ENCODE data around the gene JMJD8.
A peak's percentile ranks its signal among the peaks of the same experiment; 100 is the strongest.
"Not testable (repeated sequence)": the region's sequence is repeated elsewhere in the genome, so short reads cannot be mapped to it uniquely, and the experiment has no call there.

Gene JMJD8

GRCh38 chr16:719815-720446 is 35.8 kb upstream of the JMJD8 start:
- Histone ChIP-seq H3K27me3 (ENCODE audit: control insufficient read depth, insufficient read depth, low read length) (peaks cover 16% of the 10 kb centered on the region), H3K4me1 (ENCODE audit: control insufficient read depth, insufficient read depth, low read length) (peaks cover 40% of the 10 kb centered on the region), H3K4me3 (ENCODE audit: low read length) (peak overlapping the region; percentile 56), H3K9me3 (ENCODE audit: control insufficient read depth, low read length) (no peaks in the 10 kb centered on the region), H3K36me3 (ENCODE audit: control insufficient read depth, insufficient read depth, low read length) (no peaks in the 10 kb centered on the region), H3K9ac (ENCODE audit: low read length) (peak overlapping the region; percentile 76)

- Histone ChIP-seq H3K4me1 (ENCODE audit: control insufficient read depth, insufficient read depth, low read length) (peaks cover 44% of the 10 kb centered on the region), H3K27me3 (ENCODE audit: control insufficient read depth, insufficient read depth, low read length) (peaks cover 21% of the 10 kb centered on the region), H3K36me3 (ENCODE audit: control insufficient read depth, insufficient read depth, low read length) (no peaks in the 10 kb centered on the region), H3K4me3 (ENCODE audit: low read length) (no peak overlapping the region), H3K9me3 (ENCODE audit: control insufficient read depth, low read length) (no peaks in the 10 kb centered on the region), H3K9ac (ENCODE audit: low read length) (no peak overlapping the region)
These were observed 34.8 kb upstream of the JMJD8 start for GRCh38 chr16:718922-719321.

GRCh38 chr16:718389-718788 is 34.3 kb upstream of the JMJD8 start:
- Histone ChIP-seq H3K4me1 (ENCODE audit: control insufficient read depth, insufficient read depth, low read length) (peaks cover 44% of the 10 kb centered on the region), H3K4me3 (ENCODE audit: low read length) (no peak overlapping the region), H3K36me3 (ENCODE audit: control insufficient read depth, insufficient read depth, low read length) (no peaks in the 10 kb centered on the region), H3K27me3 (ENCODE audit: control insufficient read depth, insufficient read depth, low read length) (peaks cover 24% of the 10 kb centered on the region), H3K9ac (ENCODE audit: low read length) (no peak overlapping the region), H3K9me3 (ENCODE audit: control insufficient read depth, low read length) (no peaks in the 10 kb centered on the region)

- Histone ChIP-seq H3K36me3 (ENCODE audit: control insufficient read depth, insufficient read depth, low read length) (no peaks in the 10 kb centered on the region), H3K4me3 (ENCODE audit: low read length) (no peak overlapping the region), H3K27me3 (ENCODE audit: control insufficient read depth, insufficient read depth, low read length) (peaks cover 24% of the 10 kb centered on the region), H3K9ac (ENCODE audit: low read length) (no peak overlapping the region), H3K9me3 (ENCODE audit: control insufficient read depth, low read length) (no peaks in the 10 kb centered on the region), H3K4me1 (ENCODE audit: control insufficient read depth, insufficient read depth, low read length) (peaks cover 44% of the 10 kb centered on the region)
These were observed 33.5 kb upstream of the JMJD8 start for GRCh38 chr16:717450-718245.

- Histone ChIP-seq H3K9ac (ENCODE audit: low read length) (no peak overlapping the region), H3K4me3 (ENCODE audit: low read length) (no peak overlapping the region), H3K36me3 (ENCODE audit: control insufficient read depth, insufficient read depth, low read length) (no peaks in the 10 kb centered on the region), H3K27me3 (ENCODE audit: control insufficient read depth, insufficient read depth, low read length) (peaks cover 24% of the 10 kb centered on the region), H3K9me3 (ENCODE audit: control insufficient read depth, low read length) (no peaks in the 10 kb centered on the region), H3K4me1 (ENCODE audit: control insufficient read depth, insufficient read depth, low read length) (peaks cover 42% of the 10 kb centered on the region)
These were observed 32.7 kb upstream of the JMJD8 start for GRCh38 chr16:716768-717325.

GRCh38 chr16:716200-716568 is 32.0 kb upstream of the JMJD8 start:
- Histone ChIP-seq H3K9me3 (ENCODE audit: control insufficient read depth, low read length) (no peaks in the 10 kb centered on the region), H3K4me1 (ENCODE audit: control insufficient read depth, insufficient read depth, low read length) (peaks cover 37% of the 10 kb centered on the region), H3K4me3 (ENCODE audit: low read length) (no peak overlapping the region), H3K36me3 (ENCODE audit: control insufficient read depth, insufficient read depth, low read length) (no peaks in the 10 kb centered on the region), H3K9ac (ENCODE audit: low read length) (peak overlapping the region; percentile 3), H3K27me3 (ENCODE audit: control insufficient read depth, insufficient read depth, low read length) (peaks cover 29% of the 10 kb centered on the region)

- Histone ChIP-seq H3K4me3 (ENCODE audit: low read length) (no peak overlapping the region), H3K9ac (ENCODE audit: low read length) (peak overlapping the region; percentile 3), H3K27me3 (ENCODE audit: control insufficient read depth, insufficient read depth, low read length) (peaks cover 34% of the 10 kb centered on the region), H3K9me3 (ENCODE audit: control insufficient read depth, low read length) (no peaks in the 10 kb centered on the region), H3K36me3 (ENCODE audit: control insufficient read depth, insufficient read depth, low read length) (no peaks in the 10 kb centered on the region), H3K4me1 (ENCODE audit: control insufficient read depth, insufficient read depth, low read length) (peaks cover 37% of the 10 kb centered on the region)
These were observed 31.5 kb upstream of the JMJD8 start for GRCh38 chr16:715477-716199.

GRCh38 chr16:714558-715476 is 30.7 kb upstream of the JMJD8 start, which contains the start of gene METRN:
Gene METRN (plus strand): TSS chr16:715118. CDS start chr16:715290, 172 bp downstream.
- Histone ChIP-seq H3K4me1 (ENCODE audit: control insufficient read depth, insufficient read depth, low read length) (peaks cover 31% of the 10 kb centered on the region), H3K27me3 (ENCODE audit: control insufficient read depth, insufficient read depth, low read length) (peaks cover 42% of the 10 kb centered on the region), H3K9me3 (ENCODE audit: control insufficient read depth, low read length) (no peaks in the 10 kb centered on the region), H3K4me3 (ENCODE audit: low read length) (no peak within 1 kb of the TSS), H3K36me3 (ENCODE audit: control insufficient read depth, insufficient read depth, low read length) (no peaks in the 10 kb centered on the region), H3K9ac (ENCODE audit: low read length) (peak within 1 kb of the TSS; percentile 3)

- H3K4me3 ChIP-seq (ENCODE audit: low read length): no peak overlapping the region
- no peaks in the 10 kb centered on the region for H3K36me3 ChIP-seq (ENCODE audit: control insufficient read depth, insufficient read depth, low read length)
- peaks cover 50% of the 10 kb centered on the region for H3K27me3 ChIP-seq (ENCODE audit: control insufficient read depth, insufficient read depth, low read length)
- peaks cover 24% of the 10 kb centered on the region for H3K4me1 ChIP-seq (ENCODE audit: control insufficient read depth, insufficient read depth, low read length)
- H3K9ac ChIP-seq (ENCODE audit: low read length): no peak overlapping the region
- no peaks in the 10 kb centered on the region for H3K9me3 ChIP-seq (ENCODE audit: control insufficient read depth, low read length)
These were observed 29.9 kb upstream of the JMJD8 start for GRCh38 chr16:714079-714478.

GRCh38 chr16:712740-713250 is 28.7 kb upstream of the JMJD8 start:
- Histone ChIP-seq H3K4me1 (ENCODE audit: control insufficient read depth, insufficient read depth, low read length) (peaks cover 16% of the 10 kb centered on the region), H3K27me3 (ENCODE audit: control insufficient read depth, insufficient read depth, low read length) (peaks cover 63% of the 10 kb centered on the region)
- not testable (repeated sequence) for H3K9ac ChIP-seq (ENCODE audit: low read length); H3K36me3 ChIP-seq (ENCODE audit: control insufficient read depth, insufficient read depth, low read length); H3K9me3 ChIP-seq (ENCODE audit: control insufficient read depth, low read length); H3K4me3 ChIP-seq (ENCODE audit: low read length)

All from mucosa of stomach (tissue), 1 donor.